WERI-Rb-1 (cell line): ENCODE results near the gene PSMA6.

Experiments
- DNase-seq: peaks from one replicate; pipeline ENCODE4 v3.0.0-alpha.2; 2020
- H3K27ac ChIP-seq: fragments of 250-450 bp; sonication (Bioruptor Pico); 2 replicates; pipeline ENCODE4 v1.5.1; 2020; ENCODE audit warnings: mild to moderate bottlenecking, moderate library complexity
- H3K27me3 ChIP-seq: fragments of 250-450 bp; sonication (Bioruptor Pico); 2 replicates; pipeline ENCODE4 v1.5.1; 2021; ENCODE audit warnings: mild to moderate bottlenecking, low read depth, moderate library complexity; ENCODE audit not compliant: insufficient read depth, severe bottlenecking
- H3K36me3 ChIP-seq: fragments of 250-450 bp; sonication (Bioruptor Pico); 2 replicates; pipeline ENCODE4 v1.5.1; 2020; ENCODE audit warnings: mild to moderate bottlenecking, moderate library complexity
- H3K4me3 ChIP-seq: 2 replicates; pipeline ENCODE4 v1.5.1; 2011; ENCODE audit warnings: low read depth, mild to moderate bottlenecking, control low read depth, low read length
- H3K9me3 ChIP-seq: fragments of 250-450 bp; sonication (Bioruptor Pico); 2 replicates; pipeline ENCODE4 v1.5.1; 2021; ENCODE audit warnings: mild to moderate bottlenecking, moderate library complexity; ENCODE audit not compliant: severe bottlenecking
- CTCF ChIP-seq: IDR thresholded peaks from 2 replicates; pipeline ENCODE4 v1.5.1; 2011; ENCODE audit warnings: low read depth, mild to moderate bottlenecking, control low read depth, inconsistent platforms, low read length

Gene PSMA6

GRCh38 chr14:35306114-35306513, 13.9 kb downstream of the PSMA6 start:
- peaks cover 34% of the 10 kb centered on the region for H3K36me3 ChIP-seq
- no peak overlapping the region for H3K4me3 ChIP-seq
- no peak overlapping the region for H3K27ac ChIP-seq
- H3K9me3 ChIP-seq, result no peaks in the 10 kb centered on the region
- no peak for TF ChIP-seq CTCF
- no peak for DNase-seq
- no peaks in the 10 kb centered on the region for H3K27me3 ChIP-seq

GRCh38 chr14:35317820-35318219, 25.6 kb downstream of the PSMA6 start:
- peaks cover 38% of the 10 kb centered on the region for H3K36me3 ChIP-seq
- no peak overlapping the region for H3K27ac ChIP-seq
- no peak for TF ChIP-seq CTCF
- no peak for DNase-seq
- no peaks in the 10 kb centered on the region for H3K9me3 ChIP-seq
- H3K4me3 ChIP-seq, result no peak overlapping the region
- no peaks in the 10 kb centered on the region for H3K27me3 ChIP-seq

- H3K4me3 ChIP-seq, result no peak overlapping the region
- no peaks in the 10 kb centered on the region for H3K9me3 ChIP-seq
- H3K36me3 ChIP-seq, result peaks cover 22% of the 10 kb centered on the region
- no peaks in the 10 kb centered on the region for H3K27me3 ChIP-seq
- TF ChIP-seq CTCF, result no peak
- no peak overlapping the region for H3K27ac ChIP-seq
- no peak for DNase-seq
Measured at GRCh38 chr14:35319509-35319908, 27.3 kb downstream of the PSMA6 start.

GRCh38 chr14:35320472-35320871, 28.3 kb downstream of the PSMA6 start:
- H3K4me3 ChIP-seq, result no peak overlapping the region
- no peak overlapping the region for H3K27ac ChIP-seq
- peaks cover 16% of the 10 kb centered on the region for H3K36me3 ChIP-seq
- TF ChIP-seq CTCF, result no peak
- no peaks in the 10 kb centered on the region for H3K9me3 ChIP-seq
- H3K27me3 ChIP-seq, result no peaks in the 10 kb centered on the region
- DNase-seq, result no peak

- Histone ChIP-seq H3K27me3 (no peaks in the 10 kb centered on the region), H3K27ac (no peak overlapping the region), H3K9me3 (no peaks in the 10 kb centered on the region), H3K36me3 (no peaks in the 10 kb centered on the region), H3K4me3 (no peak overlapping the region)
- no peak for DNase-seq
- TF ChIP-seq CTCF, result no peak
Measured at GRCh38 chr14:35326375-35326774, 34.2 kb downstream of the PSMA6 start.
